Coronary artery (tissue), 2 donors: ENCODE data around the gene KIAA1671.
A peak's percentile ranks its signal among the peaks of the same experiment; 100 is the strongest.

ENCODE experiments used
- DNase-seq: peaks from one replicate; pipeline ENCODE4 v3.0.0-alpha.2; 2017; ENCODE audit warnings: low spot score
- H3K27ac ChIP-seq, 2 donors: fragments of 200-600 bp; sonication (generic); one replicate each; pipeline ENCODE4 v1.5.1; 2016 to 2019
- H3K4me3 ChIP-seq: fragments of 200-600 bp; sonication (generic); 2 replicates; pipeline ENCODE4 v1.5.1; 2016; ENCODE audit warnings: mild to moderate bottlenecking, moderate library complexity
- CTCF ChIP-seq: fragments of 200-600 bp; sonication (generic); IDR thresholded peaks from one replicate; pipeline ENCODE4 v1.5.1; 2019; ENCODE audit warnings: antibody characterized with exemption

Gene KIAA1671

GRCh38 chr22:25092119-25092518, 139.6 kb downstream of the KIAA1671 start:
- no peak for DNase-seq
- peak overlapping the region in 1 of 2 donors; percentile 29 for H3K27ac ChIP-seq
- TF ChIP-seq CTCF = no peak
- no peak overlapping the region for H3K4me3 ChIP-seq

- Histone ChIP-seq H3K4me3 (no peak overlapping the region), H3K27ac (peak overlapping the region in 1 of 2 donors; percentile 66)
- no peak for TF ChIP-seq CTCF
- no peak for DNase-seq
Measured at GRCh38 chr22:25094579-25094978, 142.1 kb downstream of the KIAA1671 start.

- no peak for DNase-seq
Measured at GRCh38 chr22:25095869-25096268, 143.4 kb downstream of the KIAA1671 start.

GRCh38 chr22:25096638-25097405, 144.3 kb downstream of the KIAA1671 start:
- Histone ChIP-seq H3K27ac (peak overlapping the region; percentile 32 to 66), H3K4me3 (no peak overlapping the region)
- no peak for DNase-seq
- TF ChIP-seq CTCF = no peak

More at GRCh38 chr22:25095869-25096268, 143.4 kb downstream of the KIAA1671 start:
- Histone ChIP-seq H3K4me3 (no peak overlapping the region), H3K27ac (peak overlapping the region; percentile 32 to 66)
- TF ChIP-seq CTCF = no peak

GRCh38 chr22:25098445-25099081, 146.0 kb downstream of the KIAA1671 start:
- DNase-seq = no peak
- peak overlapping the region; percentile 41 to 81 for H3K27ac ChIP-seq
- H3K4me3 ChIP-seq = no peak overlapping the region
- TF ChIP-seq CTCF = no peak

GRCh38 chr22:25099202-25099601, 146.7 kb downstream of the KIAA1671 start:
- Histone ChIP-seq H3K27ac (peak overlapping the region in 1 of 2 donors; percentile 81), H3K4me3 (no peak overlapping the region)
- no peak for TF ChIP-seq CTCF
- DNase-seq = no peak

GRCh38 chr22:25100402-25100801, 147.9 kb downstream of the KIAA1671 start:
- no peak for TF ChIP-seq CTCF
- Histone ChIP-seq H3K27ac (peak overlapping the region; percentile 70 to 88), H3K4me3 (no peak overlapping the region)
- DNase-seq = no peak
